NCI-H1694 treated with DMSO at 0.1 percent for 48 hours (cell line): ENCODE data around the gene JUNB.
"Not testable (repeated sequence)": the region's sequence is repeated elsewhere in the genome, so short reads cannot be mapped to it uniquely, and the experiment has no call there.

Experiments used
- DNase-seq: peaks from one replicate; lab custom pipeline; 2025; lab: John Stamatoyannopoulos, UW

JUNB gene

DNA sequence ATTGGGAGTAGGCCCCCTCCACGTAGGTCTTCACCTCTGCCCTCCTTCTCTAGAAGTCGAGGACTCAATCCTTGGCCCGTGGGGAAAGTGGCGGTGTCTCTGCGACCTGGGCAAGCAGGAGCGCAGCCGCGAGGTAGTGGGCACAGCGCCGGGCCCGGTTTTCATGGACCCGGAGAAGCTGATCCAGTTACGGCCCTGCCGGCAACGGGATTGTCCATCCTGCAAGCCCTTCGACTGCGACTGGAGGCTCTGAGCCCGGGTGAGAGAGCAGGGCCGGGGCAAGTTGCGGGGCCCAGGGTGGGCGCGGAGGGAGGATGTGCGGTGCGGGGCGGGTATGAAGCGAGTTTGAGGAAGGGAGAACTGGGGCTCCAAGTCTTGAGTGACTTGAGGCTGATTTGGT lies 12.8 kb downstream of the JUNB start:
- DNase-seq: no peak

DNA sequence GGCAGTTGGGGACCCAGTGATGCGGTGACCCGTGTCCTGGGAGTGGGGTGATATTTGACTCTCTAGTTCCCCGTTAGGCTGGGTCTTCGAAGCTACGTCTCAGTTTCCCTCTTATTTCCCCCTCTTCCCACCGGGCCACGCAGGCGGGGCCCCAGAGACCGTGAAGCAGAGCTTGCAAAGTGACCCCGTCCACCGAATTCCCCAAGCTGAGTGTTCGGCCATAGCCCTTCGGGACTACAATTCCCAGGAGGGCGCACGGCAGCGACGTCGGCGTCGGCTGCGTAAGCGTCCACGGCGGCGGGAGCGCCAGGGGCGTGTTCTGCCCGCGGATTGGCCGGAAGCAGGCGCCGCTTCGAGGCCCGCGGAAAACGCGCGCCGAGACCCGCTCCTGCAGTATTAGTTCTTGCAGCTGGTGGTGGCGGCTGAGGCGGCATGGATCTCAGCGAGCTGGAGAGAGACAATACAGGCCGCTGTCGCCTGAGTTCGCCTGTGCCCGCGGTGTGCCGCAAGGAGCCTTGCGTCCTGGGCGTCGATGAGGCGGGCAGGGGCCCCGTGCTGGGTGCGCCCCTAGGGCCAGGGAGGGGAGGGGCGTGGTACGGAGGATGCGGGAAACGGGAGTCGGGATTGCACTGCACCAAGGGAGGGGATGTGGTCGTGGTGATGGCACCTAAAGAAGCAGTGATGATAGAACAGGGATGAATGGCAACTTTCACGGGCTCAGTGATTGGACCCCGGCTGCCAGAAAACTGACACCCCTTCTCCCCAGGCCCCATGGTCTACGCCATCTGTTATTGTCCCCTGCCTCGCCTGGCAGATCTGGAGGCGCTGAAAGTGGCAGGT lies 15.2 kb downstream of the JUNB start, which contains the start of gene RNASEH2A:
Gene RNASEH2A (plus strand): TSS at position 343 of the 840 bp plus-strand sequence. CDS start 90 bp downstream, at position 433.
- peak; percentile 79 for DNase-seq

DNA sequence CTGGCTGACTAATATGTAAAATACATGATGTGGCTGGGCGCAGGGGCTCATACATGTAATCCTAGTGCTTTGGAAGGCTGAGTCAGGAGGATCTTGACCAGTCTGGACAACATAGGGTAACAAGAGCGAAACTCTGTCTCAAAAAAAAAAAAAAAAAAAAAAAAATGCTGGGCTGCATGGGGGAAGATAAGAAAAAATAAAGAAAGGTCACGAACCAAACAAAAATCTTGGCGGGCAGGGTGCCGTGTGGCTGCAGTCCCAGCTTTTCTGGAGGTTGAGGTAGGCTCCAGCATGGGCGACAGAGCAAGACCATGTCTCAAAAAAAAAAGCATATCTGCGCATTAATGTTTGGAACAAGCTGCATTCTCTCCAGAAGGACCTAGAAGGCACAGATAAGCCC lies 23.8 kb downstream of the JUNB start:
- DNase-seq: no peak

DNA sequence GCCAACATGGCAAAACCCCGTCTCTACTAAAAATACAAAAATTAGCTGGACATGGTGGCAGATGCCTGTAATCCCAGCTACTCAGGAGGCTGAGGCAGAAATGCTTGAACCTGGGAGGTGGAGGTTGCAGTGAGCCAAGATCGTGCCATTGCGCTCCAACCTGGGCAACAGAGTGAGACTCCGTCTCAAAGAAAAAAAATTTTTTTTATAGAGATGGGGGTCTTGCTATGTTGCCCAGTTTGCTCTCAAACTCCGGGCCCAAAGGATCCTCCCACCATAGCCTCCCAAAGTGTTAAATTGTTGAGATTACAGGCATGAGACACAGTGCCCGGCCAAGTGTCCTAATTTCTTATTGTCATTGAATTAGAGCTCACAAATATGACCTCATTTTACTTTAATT lies 25.9 kb downstream of the JUNB start:
- DNase-seq: not testable (repeated sequence)

DNA sequence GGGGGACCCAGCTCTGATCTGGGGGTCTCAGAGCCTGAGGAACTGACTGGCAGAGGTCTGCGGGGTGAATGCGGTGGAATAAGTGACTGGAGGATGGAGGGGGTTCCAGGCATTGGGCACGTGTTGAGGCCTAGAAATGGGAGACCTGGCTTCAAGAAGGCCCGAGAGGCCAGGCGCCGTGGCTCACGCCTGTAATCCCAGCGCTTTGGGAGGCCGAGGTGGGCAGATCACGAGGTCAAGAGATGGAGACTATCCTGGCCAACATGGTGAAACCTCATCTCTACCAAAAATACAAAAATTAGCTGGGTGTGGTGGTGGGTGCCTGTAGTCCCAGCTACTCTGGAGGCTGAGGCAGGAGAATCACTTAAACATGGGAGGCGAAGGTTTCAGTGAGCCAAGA lies 26.5 kb downstream of the JUNB start:
- not testable (repeated sequence) for DNase-seq

DNA sequence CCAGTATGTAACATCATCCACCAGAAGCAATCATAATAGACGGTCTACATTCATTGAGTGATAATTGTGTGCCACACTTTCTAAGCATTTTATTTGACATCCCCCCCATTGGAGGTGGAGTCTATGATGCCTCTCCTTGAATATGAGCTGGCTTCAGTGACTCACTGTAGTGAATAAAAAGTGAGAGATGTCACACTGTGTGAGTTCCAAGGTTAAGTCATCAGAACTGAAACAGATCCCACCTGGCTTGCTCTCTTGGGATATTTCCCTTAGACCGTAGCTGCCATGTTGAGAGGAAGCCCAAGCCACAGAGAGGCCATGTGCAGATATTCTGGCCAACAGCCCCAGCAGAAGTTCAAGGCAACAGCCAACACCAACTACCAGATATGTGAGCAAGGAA lies 30.5 kb downstream of the JUNB start:
- no peak for DNase-seq

DNA sequence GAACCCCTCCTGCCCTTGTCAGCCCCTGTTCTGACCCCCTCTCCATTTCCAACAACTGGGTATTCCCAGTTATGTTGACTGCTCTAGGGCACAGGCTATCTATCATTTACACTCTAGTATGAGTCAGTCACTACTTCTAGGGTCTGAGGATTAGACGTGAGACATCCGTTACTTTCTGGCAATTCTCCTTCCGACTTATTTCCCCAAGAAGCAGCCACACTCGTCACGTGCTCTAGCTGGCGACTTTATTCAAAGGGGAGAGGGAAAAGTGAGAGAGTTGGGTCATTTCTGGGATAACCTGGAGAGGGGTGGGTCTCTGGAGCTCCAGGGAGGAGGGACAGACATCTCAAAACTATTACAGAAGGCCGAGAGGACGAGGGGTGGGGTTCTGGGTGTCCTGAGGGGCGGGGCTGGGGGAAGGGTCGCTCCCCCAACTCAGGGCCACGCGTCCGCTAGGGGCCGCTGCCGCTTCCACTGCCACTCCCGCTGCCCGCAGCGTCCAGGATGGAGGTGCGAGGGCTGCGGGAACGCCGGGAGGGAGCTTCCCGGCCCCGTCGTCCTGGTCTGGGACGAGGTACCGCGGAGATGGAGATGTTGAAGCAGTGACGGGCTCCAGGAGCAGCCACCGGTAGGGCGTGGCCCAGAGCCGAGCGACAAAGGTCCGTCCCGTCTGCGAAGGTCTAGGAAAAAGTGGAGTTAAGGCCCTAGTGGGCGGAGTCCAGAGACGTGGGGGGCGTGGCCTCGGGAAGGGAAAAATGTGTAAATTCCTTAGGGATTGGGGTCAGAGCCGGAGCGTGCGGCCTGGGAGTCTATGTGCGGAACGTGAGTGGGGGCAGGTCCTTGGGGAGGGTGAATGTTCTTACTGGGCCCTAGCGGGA lies 34.2 kb downstream of the JUNB start:
- DNase-seq: no peak

DNA sequence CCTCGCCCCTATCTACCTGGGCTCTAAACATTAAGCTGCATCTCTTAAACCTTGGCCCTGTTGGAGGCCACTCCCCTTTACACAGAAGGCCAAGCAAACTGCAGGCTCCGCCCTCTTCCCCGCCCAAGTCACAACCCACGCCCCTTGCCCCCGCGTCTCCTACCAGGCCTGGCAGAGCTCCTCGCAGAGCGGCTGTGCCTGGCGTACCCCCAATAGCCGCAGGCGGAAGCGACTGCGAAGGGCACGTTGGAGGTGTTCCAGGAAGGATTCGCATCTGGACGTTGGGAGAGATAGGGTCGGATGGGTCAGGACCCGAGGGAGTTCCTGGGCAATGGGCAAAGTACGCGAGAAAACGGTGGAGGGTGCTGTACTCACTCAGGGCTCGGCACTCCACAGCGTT lies 37.2 kb downstream of the JUNB start:
- DNase-seq: peak; percentile 46

DNA sequence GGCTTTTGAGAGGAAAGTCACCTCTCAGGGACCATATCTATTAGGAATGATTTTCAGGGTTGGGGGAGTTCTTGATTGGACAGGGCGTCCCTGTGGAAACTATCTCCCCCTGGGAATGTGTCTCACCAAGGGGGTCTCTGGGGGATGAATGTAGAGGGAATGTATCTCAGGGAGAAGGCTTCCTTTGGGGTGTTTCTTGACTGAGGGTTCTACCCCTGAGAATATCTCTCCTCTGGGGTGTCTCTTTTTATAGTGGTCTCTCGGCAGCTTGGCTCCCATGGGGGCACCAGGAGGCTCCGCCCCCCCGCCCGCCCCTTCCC lies 42.1 kb downstream of the JUNB start:
- peak; percentile 45 for DNase-seq

DNA sequence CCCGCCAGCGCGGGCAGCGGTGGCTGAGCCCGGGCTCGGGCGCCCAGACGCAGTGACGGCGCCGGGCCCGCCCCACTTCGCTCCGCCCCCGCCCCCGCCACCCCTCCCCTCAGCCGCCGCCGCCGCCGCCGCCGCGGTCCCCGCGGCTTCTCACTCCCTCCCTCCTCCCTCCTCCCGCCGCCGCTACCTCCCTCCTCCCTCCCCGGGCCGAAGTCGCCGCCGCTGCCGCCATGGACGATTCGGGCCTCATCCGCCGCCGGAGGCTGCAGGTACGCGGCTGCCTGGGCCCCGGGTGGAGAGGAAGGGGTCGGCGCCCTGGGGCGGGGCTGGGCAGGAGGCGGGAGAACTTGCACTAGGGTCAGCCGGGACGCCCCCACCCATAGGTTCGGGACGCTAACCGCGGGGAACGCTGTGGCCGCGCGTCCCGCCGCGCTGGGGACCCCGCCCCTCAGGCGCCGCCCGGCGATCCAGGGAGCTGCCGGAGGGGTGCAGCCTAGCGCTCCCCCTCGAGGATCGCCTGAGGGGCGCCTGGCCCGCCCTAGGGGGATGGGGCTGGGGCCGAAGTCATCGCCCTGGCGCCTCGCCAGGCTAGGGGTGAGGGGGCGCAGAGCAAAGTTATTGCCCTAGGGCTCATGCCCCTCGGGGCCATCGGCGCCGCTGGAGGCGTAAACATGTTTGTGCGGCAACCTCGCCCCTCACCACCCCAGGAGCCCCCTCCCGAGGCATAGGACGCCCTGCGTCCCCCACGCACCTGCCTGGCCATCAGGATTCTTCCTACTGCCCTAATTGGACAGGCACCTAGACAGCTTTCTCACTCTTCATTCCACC lies 42.7 kb downstream of the JUNB start:
- no peak for DNase-seq

DNA sequence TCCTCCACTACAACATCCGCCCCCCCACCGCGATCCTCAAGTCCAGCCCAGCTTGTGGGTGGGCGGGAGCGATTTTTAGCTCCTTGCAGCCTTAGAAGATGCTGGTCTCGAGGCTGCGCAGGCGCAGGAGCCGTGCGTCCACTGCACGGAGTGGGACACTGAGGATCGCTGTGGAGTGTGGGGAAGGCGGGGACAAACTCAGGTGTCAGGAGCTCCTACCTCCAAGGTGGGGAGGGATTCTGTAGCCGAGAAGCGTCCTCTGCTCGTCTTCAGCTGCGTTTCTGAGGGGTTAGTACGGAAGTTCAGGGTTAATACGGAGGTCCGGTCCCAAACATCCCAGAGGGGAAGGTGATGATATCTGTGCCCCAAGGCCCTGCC lies 43.3 kb downstream of the JUNB start, which contains the start of gene RTBDN:
Gene RTBDN (minus strand): TSS at position 14 of the 378 bp plus-strand sequence. CDS start 4,600 bp downstream, outside the sequence.
- DNase-seq: no peak

DNA sequence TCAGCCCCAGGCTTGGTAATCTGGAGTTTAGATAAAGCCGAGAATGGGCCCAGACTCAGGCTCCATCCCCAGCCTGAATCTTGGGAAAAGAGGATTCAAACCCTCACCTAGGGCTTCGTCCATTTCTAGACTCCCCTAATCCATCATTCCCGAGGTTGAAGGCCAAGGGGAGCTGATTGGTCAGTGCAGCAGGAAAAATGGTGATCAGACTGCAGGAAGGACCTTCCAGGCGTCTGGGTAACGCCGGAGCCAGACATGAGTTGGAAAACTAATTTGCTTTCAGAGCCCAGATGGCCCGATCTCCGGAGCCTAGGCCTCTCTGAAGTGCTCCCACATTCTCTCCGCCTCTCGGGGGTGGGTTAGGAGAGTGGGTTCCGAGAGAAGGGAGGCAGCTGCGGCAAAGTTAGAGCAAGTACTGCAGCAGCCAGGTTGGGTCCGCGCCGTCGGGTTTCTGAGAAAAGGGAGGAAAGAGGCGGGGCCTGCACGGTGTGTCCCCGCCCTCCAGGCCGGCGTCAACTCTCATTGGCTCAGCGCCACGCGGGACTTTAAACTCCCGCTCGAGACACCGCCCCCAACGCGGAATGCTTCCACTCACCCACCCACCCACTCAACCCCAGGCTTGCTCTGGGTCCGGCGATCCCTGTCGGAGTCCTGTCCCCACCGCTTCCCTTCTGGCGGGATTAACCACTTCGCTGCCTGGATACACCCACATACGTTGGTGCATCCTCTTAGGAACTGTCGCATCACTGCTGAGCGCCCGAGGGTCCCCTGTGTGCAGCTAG lies 43.9 kb downstream of the JUNB start:
- no peak for DNase-seq

DNA sequence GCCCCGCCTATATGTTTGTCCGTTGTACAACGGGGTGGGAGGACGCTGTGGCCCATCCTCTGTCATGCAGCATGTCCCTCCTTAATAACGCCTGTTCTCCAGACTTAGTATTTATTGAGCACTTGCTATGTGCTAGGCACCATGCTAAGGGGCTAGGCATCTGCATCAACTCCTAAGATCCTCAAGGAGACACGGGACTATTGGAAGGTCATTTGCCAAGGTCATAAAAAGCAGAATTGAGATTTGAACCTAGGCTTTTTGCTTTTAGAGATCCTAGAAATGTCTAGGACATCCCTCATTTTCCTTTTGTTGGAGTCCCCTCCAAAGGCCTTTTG lies 45.2 kb downstream of the JUNB start:
- DNase-seq: no peak

DNA sequence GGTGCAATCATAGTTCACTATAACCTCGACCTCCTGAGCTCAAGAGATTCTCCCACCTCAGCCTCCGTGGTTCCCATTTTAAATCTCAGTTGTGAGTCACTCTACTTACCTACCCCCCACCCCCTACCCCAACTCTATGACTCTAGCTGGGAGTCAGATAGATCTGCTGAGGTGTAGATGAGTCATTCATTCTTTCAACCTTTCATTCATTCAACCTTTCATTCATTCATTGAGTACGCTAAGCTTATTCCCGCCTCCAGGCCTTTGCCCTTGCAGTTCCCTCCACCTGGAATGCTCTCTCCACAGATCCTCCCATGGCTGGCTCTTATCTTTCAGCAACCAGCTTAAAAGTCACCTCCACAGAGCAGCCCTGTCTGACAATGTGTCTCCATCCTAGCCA lies 45.9 kb downstream of the JUNB start:
- no peak for DNase-seq

DNA sequence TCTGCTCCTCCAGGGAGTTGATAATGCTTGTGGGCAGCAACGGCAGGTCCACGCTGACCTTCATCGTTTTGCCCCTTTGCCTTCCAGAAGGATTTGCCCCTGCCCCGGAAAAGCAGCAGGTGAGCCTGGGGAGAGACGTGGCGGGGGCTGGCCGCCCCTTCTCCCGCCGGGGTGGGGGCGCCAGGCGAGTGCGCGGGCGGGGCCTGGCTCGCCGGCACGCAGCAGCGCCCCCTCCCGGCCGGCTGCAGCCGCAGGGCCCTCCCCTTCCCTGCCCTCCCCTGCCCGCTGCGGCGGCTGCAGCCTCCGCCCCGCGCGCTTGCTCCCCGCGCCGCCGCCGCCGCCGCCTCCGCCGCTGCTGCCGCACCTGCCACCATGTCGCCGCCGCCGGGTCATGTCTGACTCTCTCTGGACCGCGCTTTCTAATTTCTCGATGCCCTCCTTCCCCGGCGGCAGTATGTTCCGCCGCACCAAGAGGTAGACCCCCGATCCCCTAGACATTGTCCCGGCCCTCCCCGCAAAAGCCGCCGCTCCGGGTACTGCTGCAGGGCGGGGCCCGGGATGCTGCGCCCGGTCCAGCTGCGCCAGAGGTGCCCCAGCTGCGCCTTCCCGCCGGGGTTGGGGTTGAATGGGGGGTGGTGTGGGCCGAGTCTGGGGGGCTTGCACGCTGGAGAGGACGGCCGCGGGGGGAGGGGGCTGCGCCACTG lies 47.0 kb downstream of the JUNB start, which contains the start of gene MAST1:
Gene MAST1 (plus strand): TSS at position 334 of the 704 bp plus-strand sequence. CDS start 58 bp downstream, at position 392.
- DNase-seq: peak; percentile 5

DNA sequence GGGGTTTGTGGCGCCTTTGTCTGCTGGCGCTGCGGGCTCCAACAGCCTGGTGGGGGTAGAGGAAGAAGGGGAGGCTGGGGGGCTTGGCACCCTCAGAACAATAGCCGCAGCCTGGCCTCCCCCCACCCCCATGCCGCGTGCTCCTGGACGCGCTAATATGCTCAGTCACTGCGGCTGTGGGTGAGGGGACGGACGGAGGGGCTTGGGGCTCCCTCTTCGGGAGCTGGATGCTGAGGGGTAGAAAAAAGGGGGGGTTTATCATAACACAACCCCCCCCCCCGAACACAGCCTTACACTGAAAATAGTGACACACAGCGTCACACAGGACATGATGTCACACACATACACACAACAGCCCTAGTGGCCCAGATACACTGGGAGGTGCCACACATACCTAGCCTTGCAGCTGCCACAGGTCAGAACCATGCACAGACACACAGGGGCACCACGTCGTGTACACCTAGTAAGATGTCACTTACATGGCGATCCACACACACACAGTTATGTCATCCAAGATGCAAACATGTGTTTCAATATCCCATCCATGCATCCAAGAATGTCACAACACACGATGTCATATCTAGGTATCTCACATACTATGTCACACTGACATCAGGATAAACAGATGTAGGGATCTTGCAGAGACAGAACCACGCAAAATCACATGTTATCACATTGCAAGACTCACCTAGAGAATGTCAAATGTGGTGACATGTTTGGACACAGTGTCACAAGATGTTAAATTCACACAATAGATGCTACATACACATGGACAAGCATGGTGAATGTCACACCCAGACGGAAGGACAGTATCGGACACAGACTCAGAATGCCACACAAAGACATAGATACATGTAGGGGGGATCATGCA lies 47.8 kb downstream of the JUNB start:
- peak; percentile 15 for DNase-seq

DNA sequence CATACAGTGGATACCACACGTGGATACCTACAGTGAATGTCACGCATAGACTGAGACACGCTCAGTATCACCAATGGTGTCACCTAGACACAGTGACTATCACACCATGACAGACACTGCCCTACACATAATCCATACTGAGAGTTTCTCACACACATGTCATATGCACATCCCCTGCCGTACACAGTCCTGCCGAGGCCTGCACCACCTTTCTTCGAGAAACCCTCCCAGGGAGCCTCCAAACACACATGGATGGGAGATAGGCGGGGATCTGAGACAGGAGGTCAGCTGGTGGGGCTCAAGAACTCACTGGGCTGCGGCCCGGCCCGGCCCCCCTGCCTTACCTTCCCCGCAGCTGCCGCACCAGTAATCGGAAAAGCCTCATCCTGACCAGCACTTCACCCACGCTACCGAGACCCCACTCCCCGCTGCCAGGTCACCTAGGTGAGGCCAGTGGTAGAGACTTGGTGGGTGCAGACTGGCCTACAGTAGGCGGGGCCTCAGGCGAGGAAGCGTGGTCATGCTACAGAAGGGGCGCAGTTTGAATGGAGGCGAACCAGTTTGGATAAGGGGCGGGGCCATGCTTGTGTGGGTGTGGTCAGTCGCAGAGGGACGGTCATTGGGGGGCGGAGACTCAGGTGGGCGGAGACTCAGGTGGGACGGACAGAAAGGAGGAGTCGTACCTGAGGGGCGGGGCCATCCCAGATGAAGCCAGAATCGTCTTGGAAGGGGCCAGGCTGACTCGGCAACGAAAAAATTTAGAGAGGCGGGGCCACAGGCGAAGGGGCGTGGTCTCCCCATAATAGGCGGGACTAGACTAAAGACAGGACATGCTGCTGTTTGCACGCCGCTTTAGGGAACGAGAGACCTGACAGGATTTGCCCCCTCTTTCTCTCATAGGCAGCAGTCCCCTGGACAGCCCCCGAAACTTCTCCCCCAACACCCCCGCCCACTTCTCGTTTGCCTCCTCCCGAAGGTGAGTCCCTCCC lies 49.1 kb downstream of the JUNB start:
- no peak for DNase-seq

DNA sequence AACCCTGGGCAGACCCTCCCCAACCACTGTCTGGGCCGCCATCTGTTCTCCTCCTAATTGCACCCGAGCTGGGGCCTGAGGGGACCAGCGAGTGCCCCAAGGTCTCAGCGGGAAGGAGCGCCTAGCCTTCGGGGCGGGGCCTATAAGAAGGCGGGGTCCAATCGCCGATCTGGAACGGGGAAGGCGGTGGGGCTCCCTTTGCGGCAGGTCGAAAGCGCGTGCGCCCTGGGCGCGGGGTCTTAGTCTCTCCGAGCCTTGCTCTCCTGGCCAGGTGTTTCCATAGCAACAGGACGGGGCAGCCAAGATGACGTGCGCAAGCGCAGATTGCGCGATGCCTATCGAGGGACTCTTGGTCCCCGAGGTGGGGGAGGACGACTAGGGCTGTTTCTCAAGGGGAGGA lies 49.8 kb downstream of the JUNB start:
- DNase-seq: no peak
